ENCODE data around the gene NCR3LG1.

NCR3LG1 gene

GRCh38 chr11:17376493-17376892 lies 24.9 kb downstream of the NCR3LG1 start:
- H3K27me3 ChIP-seq (ENCODE audit: insufficient read depth, poor library complexity, severe bottlenecking): no peaks in the 10 kb centered on the region
- no peak overlapping the region for H3K4me3 ChIP-seq (replicated peaks; ENCODE audit: insufficient read depth, low read length)
- TF ChIP-seq SPI1 (IDR thresholded peaks at IDR 0.05; ENCODE audit: borderline replicate concordance, low read depth) (no peak), CTCF (IDR thresholded peaks at IDR 0.05; ENCODE audit: insufficient read depth, low read length) (no peak), REST (IDR thresholded peaks at IDR 0.05; ENCODE audit: insufficient replicate concordance, low read depth) (no peak), POLR2AphosphoS5 (IDR thresholded peaks at IDR 0.05; ENCODE audit: low read depth) (no peak), GABPA (IDR thresholded peaks at IDR 0.05; ENCODE audit: low read depth) (no peak)
- DNase-seq (ENCODE audit: low read depth in 1 of 2, low spot score in 1 of 2): no peak
- H3K27ac ChIP-seq (replicated peaks): no peak overlapping the region

- H3K27me3 ChIP-seq (ENCODE audit: insufficient read depth, poor library complexity, severe bottlenecking): no peaks in the 10 kb centered on the region
Observed at GRCh38 chr11:17378655-17379054, 27.1 kb downstream of the NCR3LG1 start.

More at GRCh38 chr11:17378655-17379054, 27.1 kb downstream of the NCR3LG1 start:
- DNase-seq (ENCODE audit: low read depth in 1 of 2, low spot score in 1 of 2): no peak
- no peak overlapping the region for H3K4me3 ChIP-seq (replicated peaks; ENCODE audit: insufficient read depth, low read length)
- no peak overlapping the region for H3K27ac ChIP-seq (replicated peaks)
- no peak for TF ChIP-seq CTCF (IDR thresholded peaks at IDR 0.05; ENCODE audit: insufficient read depth, low read length)
- TF ChIP-seq REST (IDR thresholded peaks at IDR 0.05; ENCODE audit: insufficient replicate concordance, low read depth): no peak
- no peak for TF ChIP-seq SPI1 (IDR thresholded peaks at IDR 0.05; ENCODE audit: borderline replicate concordance, low read depth)
- no peak for TF ChIP-seq GABPA (IDR thresholded peaks at IDR 0.05; ENCODE audit: low read depth)
- TF ChIP-seq POLR2AphosphoS5 (IDR thresholded peaks at IDR 0.05; ENCODE audit: low read depth): no peak
